Measurements from ENCODE around the gene KIF17. TPM values are rescaled to one million over a fixed set of nuclear protein-coding genes. Genes with fewer than 3 reads are reported as not detected.

Gene KIF17
- polyA plus RNA-seq, 3 donors, result 3.9 to 4.3 (median 4.0) TPM

- peak; percentile 98 for DNase-seq
Measured at GRCh38 chr1:20661207-20662109, 56.3 kb downstream of the KIF17 start, which contains the start of gene DDOST. TSS of gene DDOST (minus strand) at chr1:20661369. CDS start at chr1:20661350, 19 bp downstream.

GRCh38 chr1:20660847-20661206 is 57.0 kb downstream of the KIF17 start:
- DNase-seq, result no peak

- DNase-seq, result no peak
Measured at GRCh38 chr1:20660363-20660762, 57.4 kb downstream of the KIF17 start.

GRCh38 chr1:20658166-20658915 is 59.5 kb downstream of the KIF17 start:
- no peak for DNase-seq

- DNase-seq, result no peak
Measured at GRCh38 chr1:20657024-20657423, 60.8 kb downstream of the KIF17 start.

GRCh38 chr1:20654104-20654690 is 63.6 kb downstream of the KIF17 start:
- DNase-seq, result no peak

- no peak for DNase-seq
Measured at GRCh38 chr1:20652300-20652699, 65.5 kb downstream of the KIF17 start.

GRCh38 chr1:20648946-20649345 is 68.9 kb downstream of the KIF17 start:
- no peak for DNase-seq

GRCh38 chr1:20648438-20648837 is 69.4 kb downstream of the KIF17 start:
- no peak for DNase-seq

GRCh38 chr1:20645414-20645813 is 72.4 kb downstream of the KIF17 start:
- DNase-seq, result no peak

GRCh38 chr1:20644416-20644815 is 73.4 kb downstream of the KIF17 start:
- DNase-seq, result no peak

- no peak for DNase-seq
Measured at GRCh38 chr1:20643080-20643479, 74.7 kb downstream of the KIF17 start.

- DNase-seq, result no peak
Measured at GRCh38 chr1:20641975-20642374, 75.8 kb downstream of the KIF17 start.

- no peak for DNase-seq
Measured at GRCh38 chr1:20640183-20640597, 77.6 kb downstream of the KIF17 start.

GRCh38 chr1:20636785-20637347 is 80.9 kb downstream of the KIF17 start:
- no peak for DNase-seq

GRCh38 chr1:20634594-20635084 is 83.2 kb downstream of the KIF17 start:
- DNase-seq, result peak; percentile 22

- no peak for DNase-seq
Measured at GRCh38 chr1:20634065-20634593, 83.7 kb downstream of the KIF17 start.

- peak; percentile 74 for DNase-seq
Measured at GRCh38 chr1:20633190-20634064, 84.4 kb downstream of the KIF17 start, which contains the start of gene PINK1. TSS of gene PINK1 (plus strand) at chr1:20633458. CDS start at chr1:20633549, 91 bp downstream.

- no peak for DNase-seq
Measured at GRCh38 chr1:20632386-20632785, 85.4 kb downstream of the KIF17 start.

- DNase-seq, result no peak
Measured at GRCh38 chr1:20630729-20631128, 87.1 kb downstream of the KIF17 start.

- DNase-seq, result no peak
Measured at GRCh38 chr1:20626524-20626923, 91.3 kb downstream of the KIF17 start.

Data from renal pelvis (tissue), 4 donors.